IMR-90 (cell line): ENCODE measurements around the gene LRP1B. TPM values are rescaled to one million over a fixed set of nuclear protein-coding genes. Genes with fewer than 3 reads are reported as not detected.
A peak's percentile ranks its signal among the peaks of the same experiment; 100 is the strongest.

Experiments used
- ATAC-seq: fragments of 200-7000 bp; cut with Tn5 transposase; 2 replicates; pipeline ENCODE4 v1.9.1; 2020; ENCODE audit warnings: low read depth, mild to moderate bottlenecking, moderate library complexity
- BruUV-seq: library from RNA; stranded (reverse); fragments of 400-500 nt; replicated peaks from 2 replicates; lab custom pipeline; 2021; lab: Mats Ljungman, UMichigan
- CTCF ChIA-PET: fragments of 300-600 bp; formaldehyde crosslinking; extraction: SDS; loops from one replicate; lab custom pipeline; 2021; ENCODE audit warnings: antibody characterized with exemption; lab: Yijun Ruan, JAX
- POLR2A ChIA-PET: fragments of 300-600 bp; sonication (Branson Sonifier 250); formaldehyde crosslinking; loops from one replicate; lab custom pipeline; 2022; ENCODE audit warnings: antibody characterized with exemption; ENCODE audit not compliant: unreplicated experiment; lab: Charles Lee
- DNase-seq: peaks from one replicate; pipeline ENCODE4 v3.0.0; 2013
- H2AFZ ChIP-seq: replicated peaks from 2 replicates; pipeline ENCODE3; 2013; ENCODE audit warnings: low read length, mild to moderate bottlenecking; ENCODE audit not compliant: poor library complexity
- H2AK5ac ChIP-seq: 2 replicates; pipeline ENCODE4 v1.6.1; 2013; ENCODE audit warnings: low read depth, low read length, inconsistent platforms
- H2AK9ac ChIP-seq: replicated peaks from 2 replicates; pipeline ENCODE3; 2013; ENCODE audit warnings: mild to moderate bottlenecking, low read depth, low read length, moderate library complexity; ENCODE audit not compliant: poor library complexity
- H2BK120ac ChIP-seq: 2 replicates; pipeline ENCODE4 v1.6.1; 2013; ENCODE audit warnings: low read depth, low read length, inconsistent platforms
- H2BK15ac ChIP-seq: 3 replicates; pipeline ENCODE4 v1.6.1; 2013; ENCODE audit warnings: low read depth, low read length, inconsistent platforms
- H2BK20ac ChIP-seq: 2 replicates; pipeline ENCODE4 v1.6.1; 2013; ENCODE audit warnings: low read depth, mild to moderate bottlenecking, inconsistent platforms, low read length, moderate library complexity
- H2BK5ac ChIP-seq: 2 replicates; pipeline ENCODE4 v1.6.1; 2013; ENCODE audit warnings: mild to moderate bottlenecking, low read depth, low read length, inconsistent platforms; ENCODE audit not compliant: poor library complexity, severe bottlenecking
- H3K14ac ChIP-seq: replicated peaks from 2 replicates; pipeline ENCODE4 v1.6.1; 2013; ENCODE audit warnings: low read depth, low read length, inconsistent platforms
- H3K18ac ChIP-seq: 2 replicates; pipeline ENCODE4 v1.6.1; 2013; ENCODE audit warnings: low read depth, low read length, control low read depth
- H3K23ac ChIP-seq: 2 replicates; pipeline ENCODE4 v1.6.1; 2013; ENCODE audit warnings: low read depth, low read length, inconsistent platforms
- H3K27ac ChIP-seq: 2 replicates; pipeline ENCODE4 v1.5.1; 2013; ENCODE audit warnings: mild to moderate bottlenecking, control low read depth, low read length; ENCODE audit not compliant: insufficient read depth
- H3K27me3 ChIP-seq: 2 replicates; pipeline ENCODE4 v1.6.1; 2013; ENCODE audit warnings: low read length; ENCODE audit not compliant: control insufficient read depth, insufficient read depth
- H3K36me3 ChIP-seq: 2 replicates; pipeline ENCODE4 v1.6.1; 2013; ENCODE audit warnings: low read length, mixed read lengths; ENCODE audit not compliant: control insufficient read depth, insufficient read depth
- H3K4ac ChIP-seq: 2 replicates; pipeline ENCODE4 v1.6.1; 2013; ENCODE audit warnings: low read depth, low read length, inconsistent platforms
- H3K4me1 ChIP-seq: 2 replicates; pipeline ENCODE4 v1.6.1; 2013; ENCODE audit warnings: low read length, mixed read lengths; ENCODE audit not compliant: control insufficient read depth, insufficient read depth
- H3K4me2 ChIP-seq: 2 replicates; pipeline ENCODE4 v1.6.1; 2013; ENCODE audit warnings: low read depth, mild to moderate bottlenecking, control low read depth, low read length, moderate library complexity
- H3K4me3 ChIP-seq: 2 replicates; pipeline ENCODE4 v1.5.1; 2013; ENCODE audit warnings: low read depth, mild to moderate bottlenecking, control low read depth, low read length, moderate library complexity; ENCODE audit not compliant: insufficient read depth
- H3K56ac ChIP-seq: 2 replicates; pipeline ENCODE4 v1.6.1; 2013; ENCODE audit warnings: low read length, inconsistent platforms; ENCODE audit not compliant: insufficient read depth; ENCODE audit errors: extremely low read depth
- H3K79me1 ChIP-seq, 2 experiments: 2 replicates each; pipeline ENCODE4 v1.6.1; 2013; ENCODE audit warnings: low read length in 2 of 2, inconsistent platforms in 1 of 2, low read depth in 1 of 2
- H3K9ac ChIP-seq: 2 replicates; pipeline ENCODE4 v1.6.1; 2013; ENCODE audit warnings: low read depth, low read length, control low read depth
- H3K9me1 ChIP-seq: 2 replicates; pipeline ENCODE4 v1.6.1; 2013; ENCODE audit warnings: low read length, inconsistent platforms; ENCODE audit not compliant: insufficient read depth
- H3K9me3 ChIP-seq: 2 replicates; pipeline ENCODE4 v1.6.1; 2013; ENCODE audit warnings: low read length; ENCODE audit not compliant: control insufficient read depth, insufficient read depth
- H4K20me1 ChIP-seq: 2 replicates; pipeline ENCODE4 v1.6.1; 2013; ENCODE audit warnings: low read length, inconsistent platforms; ENCODE audit not compliant: insufficient read depth
- H4K5ac ChIP-seq: 2 replicates; pipeline ENCODE4 v1.6.1; 2013; ENCODE audit warnings: mild to moderate bottlenecking, low read depth, low read length, control low read depth
- H4K8ac ChIP-seq, 2 experiments: 2 replicates each; pipeline ENCODE4 v1.6.1; 2013; ENCODE audit warnings: low read depth in 2 of 2, low read length in 2 of 2, control low read depth in 1 of 2, inconsistent platforms in 1 of 2
- H4K91ac ChIP-seq: 2 replicates; pipeline ENCODE4 v1.6.1; 2013; ENCODE audit warnings: low read depth, low read length, inconsistent platforms; ENCODE audit not compliant: insufficient read depth
- MAFK ChIP-seq: IDR thresholded peaks from 2 replicates; pipeline ENCODE4 v1.6.1; 2012; ENCODE audit warnings: low read depth, low read length, improper control_type of control experiment
- MAZ ChIP-seq: IDR thresholded peaks from 2 replicates; pipeline ENCODE4 v1.6.1; 2012; ENCODE audit warnings: low read depth, mild to moderate bottlenecking, low read length, improper control_type of control experiment, moderate library complexity, borderline replicate concordance
- WGBS, 2 experiments: methylation state at CpG; one replicate each; pipeline versions ENCODE4 v1.1.5 to v1.1.7; 2013; ENCODE audit warnings: missing lambda C conversion rate in 2 of 2; ENCODE audit not compliant: insufficient read length in 1 of 2; ENCODE audit errors: extremely low coverage in 2 of 2; 5-methylcytosine and 5-hydroxymethylcytosine counted together
- dilution Hi-C: fragments of 300-500 bp; cut with HindIII; formaldehyde crosslinking; loops from one replicate; pipeline ENCODE4 v1.14.3; 2018; ENCODE audit warnings: low sequenced_read_pairs; ENCODE audit not compliant: unreplicated experiment
- in situ Hi-C: fragments of 300-500 bp; cut with MboI; formaldehyde crosslinking; loops from 3 replicates; pipeline ENCODE4 v1.14.3; 2019; ENCODE audit warnings: low sequenced_read_pairs, inconsistent platforms, mixed read lengths
- intact Hi-C: fragments of 100-400 bp; cut with micrococcal nuclease; formaldehyde crosslinking; loops from 2 replicates; pipeline ENCODE4 v1.10.0; 2022
- polyA plus RNA-seq, 3 experiments: library from polyadenylated mRNA; depleted of rRNA; stranded (reverse); fragments of >200 nt; gene quantifications; 2 replicates each; pipeline ENCODE4 v1.2.3, GENCODE V29; 2012; ENCODE audit warnings: low replicate concordance in 1 of 3
- total RNA-seq: library from RNA; depleted of rRNA; stranded (reverse); fragments of >200 nt; gene quantifications from 2 replicates; pipeline ENCODE4 v1.2.3, GENCODE V29; 2012
- TF ChIP-seq, protein P1 (sequence below): conservative IDR thresholded peaks from 2 replicates; pipeline ENCODE4 v1.5.1; 2012; ENCODE audit warnings: mild to moderate bottlenecking, low read depth, low read length, improper control_type of control experiment

Gene LRP1B
- total and polyA plus RNA-seq, 2 of the 4 experiments (the other 2 are of a cell fraction), result under 0.01 to 0.02 TPM

DNA sequence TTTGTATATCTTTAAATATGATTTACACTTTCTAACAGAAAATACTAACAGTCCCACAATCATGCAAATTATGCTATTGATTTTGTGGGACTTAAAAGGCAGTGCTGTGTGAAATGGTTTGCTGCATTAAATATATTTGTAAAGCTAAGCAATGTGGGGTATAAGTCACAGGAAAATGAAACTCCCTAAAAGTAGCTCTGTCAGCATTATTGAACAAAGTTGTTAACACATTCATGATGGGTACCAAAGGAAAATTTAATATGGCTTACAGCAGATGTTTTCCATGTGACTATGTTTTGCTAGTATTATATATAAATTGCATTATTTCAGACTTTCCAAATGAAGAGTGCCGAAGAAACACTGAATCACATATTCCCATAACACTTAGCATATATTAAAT is 1450.0 kb downstream of the LRP1B start:
- ChIA-PET POLR2A (no interaction called here), CTCF (no interaction called here)
- no peaks in the 10 kb centered on the region for H4K20me1 ChIP-seq
- H3K4me1 ChIP-seq, result no peaks in the 10 kb centered on the region
- no peak overlapping the region for H4K5ac ChIP-seq
- no peak overlapping the region for H3K23ac ChIP-seq
- H3K4me3 ChIP-seq, result no peak overlapping the region
- H3K4ac ChIP-seq, result no peak overlapping the region
- H3K27me3 ChIP-seq, result no peaks in the 10 kb centered on the region
- H3K9me1 ChIP-seq, result no peaks in the 10 kb centered on the region
- no peak overlapping the region for H2AFZ ChIP-seq
- intact Hi-C loops, result no loop called here
- TF ChIP-seq MAFK (peak; percentile 85), MAZ (no peak)
- TF ChIP-seq, protein P1, sequence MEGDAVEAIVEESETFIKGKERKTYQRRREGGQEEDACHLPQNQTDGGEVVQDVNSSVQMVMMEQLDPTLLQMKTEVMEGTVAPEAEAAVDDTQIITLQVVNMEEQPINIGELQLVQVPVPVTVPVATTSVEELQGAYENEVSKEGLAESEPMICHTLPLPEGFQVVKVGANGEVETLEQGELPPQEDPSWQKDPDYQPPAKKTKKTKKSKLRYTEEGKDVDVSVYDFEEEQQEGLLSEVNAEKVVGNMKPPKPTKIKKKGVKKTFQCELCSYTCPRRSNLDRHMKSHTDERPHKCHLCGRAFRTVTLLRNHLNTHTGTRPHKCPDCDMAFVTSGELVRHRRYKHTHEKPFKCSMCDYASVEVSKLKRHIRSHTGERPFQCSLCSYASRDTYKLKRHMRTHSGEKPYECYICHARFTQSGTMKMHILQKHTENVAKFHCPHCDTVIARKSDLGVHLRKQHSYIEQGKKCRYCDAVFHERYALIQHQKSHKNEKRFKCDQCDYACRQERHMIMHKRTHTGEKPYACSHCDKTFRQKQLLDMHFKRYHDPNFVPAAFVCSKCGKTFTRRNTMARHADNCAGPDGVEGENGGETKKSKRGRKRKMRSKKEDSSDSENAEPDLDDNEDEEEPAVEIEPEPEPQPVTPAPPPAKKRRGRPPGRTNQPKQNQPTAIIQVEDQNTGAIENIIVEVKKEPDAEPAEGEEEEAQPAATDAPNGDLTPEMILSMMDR, result no peak
- no peak for DNase-seq
- no peak overlapping the region for H2BK120ac ChIP-seq
- H3K9me3 ChIP-seq, result no peaks in the 10 kb centered on the region
- WGBS, 2 experiments, result no CpG with 5 or more reads among the region's 1 CpG
- H3K9ac ChIP-seq, result no peak overlapping the region
- no peak overlapping the region for H4K8ac ChIP-seq
- no TSS peak for BruUV-seq
- H2BK15ac ChIP-seq, result no peak overlapping the region
- ATAC-seq, result no peak
- no peak overlapping the region for H3K27ac ChIP-seq
- no peak overlapping the region for H2BK5ac ChIP-seq
- in situ Hi-C loops, result no loop called here
- no peak overlapping the region for H2BK20ac ChIP-seq
- no peaks in the 10 kb centered on the region for H3K36me3 ChIP-seq
- no peak overlapping the region for H4K91ac ChIP-seq
- no peak overlapping the region for H3K14ac ChIP-seq
- H2AK9ac ChIP-seq, result no peak overlapping the region
- no peak overlapping the region for H2AK5ac ChIP-seq
- H3K18ac ChIP-seq, result no peak overlapping the region
- H3K56ac ChIP-seq, result no peak overlapping the region
- no peak overlapping the region for H3K4me2 ChIP-seq
- dilution Hi-C loops, result no loop called here
- H3K79me1 ChIP-seq, result no peaks in the 10 kb centered on the region
